GOT3 (cell line): ENCODE results near the gene RNF20.

Experiments used
- DNase-seq: peaks from one replicate; lab custom pipeline; 2025; ENCODE audit warnings: mixed read lengths; lab: John Stamatoyannopoulos, UW

RNF20 gene

DNA sequence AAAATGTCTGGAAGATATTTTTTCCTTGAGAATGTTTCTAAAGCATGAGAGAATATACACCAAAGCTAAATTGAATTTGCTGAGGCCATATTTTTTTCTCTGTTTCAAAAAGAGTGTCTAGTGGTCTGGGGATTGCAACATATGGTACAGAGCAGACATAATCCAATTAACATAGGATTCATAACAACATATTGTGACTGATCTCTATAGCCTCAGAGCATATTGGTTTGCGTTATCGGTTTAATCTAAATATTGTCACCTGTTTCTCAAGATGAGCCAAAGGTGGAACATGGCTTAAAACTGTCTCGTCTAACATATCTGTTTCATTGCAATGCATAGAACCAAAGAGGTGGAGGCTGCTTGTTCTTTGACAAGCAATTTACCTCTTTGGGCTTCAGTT is 57.2 kb downstream of the RNF20 start:
- no peak for DNase-seq

- DNase-seq: no peak
Measured at GRCh38 chr9:101591787-101592446, 58.3 kb downstream of the RNF20 start.

- no peak for DNase-seq
Measured at GRCh38 chr9:101592788-101593187, 59.1 kb downstream of the RNF20 start.

DNA sequence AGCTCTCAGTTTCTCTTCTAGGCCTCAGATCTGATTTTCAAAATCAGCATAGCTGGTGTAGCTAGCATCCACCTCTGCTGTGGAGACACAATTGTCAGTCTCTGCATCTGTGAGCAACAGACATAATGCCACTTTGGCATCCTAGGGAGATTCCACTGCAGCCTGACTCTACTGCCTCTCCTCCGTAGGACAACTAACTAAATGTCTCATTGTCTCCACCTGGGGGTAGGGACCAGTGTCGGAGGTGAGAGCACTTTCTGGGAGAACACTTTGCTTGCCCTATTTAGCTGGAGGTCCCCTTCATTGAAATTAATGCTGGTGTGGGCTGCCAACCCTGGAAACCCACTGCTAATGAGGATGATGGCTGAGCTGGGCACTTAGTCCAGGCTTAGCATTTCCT is 59.7 kb downstream of the RNF20 start:
- DNase-seq: no peak

DNA sequence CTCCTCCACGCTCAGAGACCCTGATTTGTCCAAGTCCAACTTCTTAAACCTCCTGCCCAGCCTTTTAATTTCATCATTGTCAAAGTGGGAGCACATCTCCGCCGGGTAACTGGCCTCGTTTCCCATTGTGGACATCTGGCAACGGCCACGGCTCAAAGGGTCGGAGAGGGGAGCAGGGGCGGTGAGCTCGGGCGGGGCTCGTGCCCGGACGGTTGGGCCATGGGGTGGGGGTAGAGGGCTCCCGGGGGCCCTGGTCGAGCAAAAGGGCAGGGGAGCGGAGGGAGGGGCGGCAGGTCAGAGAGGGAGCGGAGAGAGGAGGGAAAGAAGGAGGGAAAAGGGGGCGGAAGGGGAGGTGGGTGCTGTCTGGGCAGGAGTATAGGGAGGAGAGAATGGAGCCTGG is 61.1 kb downstream of the RNF20 start, which contains the start of gene PPP3R2:
PPP3R2 (minus strand) TSS at position 174 of the 400 bp plus-strand sequence; CDS start at position 126, 48 bp downstream.
- DNase-seq: no peak

GRCh38 chr9:101601904-101602765 is 68.5 kb downstream of the RNF20 start:
- DNase-seq: no peak

- no peak for DNase-seq
Measured at GRCh38 chr9:101604296-101604695, 70.6 kb downstream of the RNF20 start.

GRCh38 chr9:101605547-101605946 is 71.9 kb downstream of the RNF20 start:
- DNase-seq: no peak
